GM21786 (cell line): Measurements from ENCODE around the gene LYPD6.

ENCODE experiments used
- ATAC-seq: cut with Tn5 transposase; IDR thresholded peaks from one replicate; pipeline ENCODE4 v1.9.1; 2021; ENCODE audit not compliant: unreplicated experiment

LYPD6 gene

GRCh38 chr2:149399934-149400615, 69.7 kb downstream of the LYPD6 start:
- no peak for ATAC-seq

- ATAC-seq = no peak
These were observed 70.6 kb downstream of the LYPD6 start for GRCh38 chr2:149400997-149401396.

GRCh38 chr2:149409506-149409905, 79.1 kb downstream of the LYPD6 start:
- ATAC-seq = no peak

DNA sequence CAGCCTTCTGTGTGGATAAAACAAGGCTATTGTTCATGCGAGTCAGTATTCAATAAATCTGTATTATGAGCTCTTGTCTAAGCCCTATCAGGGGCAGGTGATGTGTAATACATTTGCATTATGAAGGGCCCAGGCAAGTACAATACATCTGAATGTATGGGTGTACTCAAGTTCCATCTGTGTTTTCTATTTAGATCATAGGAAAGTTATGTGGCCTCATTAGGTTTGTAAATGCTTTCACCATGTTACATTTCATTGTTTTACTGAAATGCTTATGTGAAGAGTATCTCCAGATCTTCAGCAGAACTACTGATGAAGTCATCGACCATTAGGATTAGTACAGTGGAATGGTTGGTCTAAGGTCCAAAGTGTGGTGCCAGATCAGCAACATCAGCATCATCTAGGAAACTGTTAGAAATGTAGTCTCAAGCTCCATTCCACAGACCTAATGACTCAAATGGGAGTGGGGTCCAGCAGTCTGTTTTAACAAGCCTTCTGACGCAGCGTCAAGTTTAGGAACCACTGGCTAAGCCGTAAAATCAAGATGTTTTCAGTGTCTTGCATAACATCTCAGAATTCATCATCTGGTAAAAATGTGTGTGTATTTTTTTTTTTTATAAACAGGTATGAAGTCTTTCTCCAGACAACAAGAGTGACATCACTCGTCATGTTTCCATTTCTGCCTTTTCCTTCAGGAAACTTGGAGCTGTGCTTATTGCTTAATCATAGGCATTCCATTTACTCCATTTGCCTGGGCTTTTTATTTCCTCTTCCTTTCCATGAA, 80.5 kb downstream of the LYPD6 start:
- ATAC-seq = no peak

GRCh38 chr2:149413487-149413886, 83.1 kb downstream of the LYPD6 start:
- ATAC-seq = no peak

DNA sequence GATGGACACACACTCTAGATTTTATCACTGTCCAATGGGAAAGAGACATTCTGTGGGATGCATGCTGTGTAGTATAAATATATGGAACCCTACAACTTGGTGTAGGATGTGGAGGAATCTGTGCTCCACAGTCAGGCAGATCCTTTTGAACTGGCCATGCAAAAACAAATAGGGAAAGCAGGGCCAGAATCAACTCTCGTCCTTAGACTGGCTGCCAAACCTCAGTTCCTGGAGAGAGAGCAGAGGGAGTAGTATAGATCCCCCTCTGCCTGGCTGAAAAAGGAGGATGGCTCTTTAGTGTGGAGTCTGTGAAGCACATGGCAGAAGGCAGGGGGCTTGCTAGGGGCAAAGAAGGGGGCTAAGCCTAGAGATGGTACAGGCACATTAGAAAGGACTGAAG, 84.7 kb downstream of the LYPD6 start:
- ATAC-seq = no peak

DNA sequence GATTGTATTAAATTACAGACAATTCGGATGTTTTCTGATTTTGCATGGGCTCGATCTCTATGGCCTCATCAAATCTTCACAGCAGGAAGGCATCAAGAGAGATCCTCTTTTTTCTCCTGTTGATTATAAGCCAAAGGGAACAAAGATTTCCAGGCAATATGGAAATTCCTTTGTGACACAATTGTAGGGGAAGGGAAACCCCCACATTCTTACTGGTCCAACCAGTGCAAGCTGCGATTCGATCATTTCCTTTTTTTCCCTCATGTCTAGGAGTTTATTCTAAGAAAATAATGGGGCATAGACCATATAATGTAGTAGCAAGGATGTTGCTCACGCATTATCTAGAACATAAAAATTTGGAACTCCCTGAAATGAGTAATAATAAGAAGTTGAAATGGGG, 87.7 kb downstream of the LYPD6 start:
- no peak for ATAC-seq

GRCh38 chr2:149420053-149420963, 89.9 kb downstream of the LYPD6 start:
- ATAC-seq = no peak

DNA sequence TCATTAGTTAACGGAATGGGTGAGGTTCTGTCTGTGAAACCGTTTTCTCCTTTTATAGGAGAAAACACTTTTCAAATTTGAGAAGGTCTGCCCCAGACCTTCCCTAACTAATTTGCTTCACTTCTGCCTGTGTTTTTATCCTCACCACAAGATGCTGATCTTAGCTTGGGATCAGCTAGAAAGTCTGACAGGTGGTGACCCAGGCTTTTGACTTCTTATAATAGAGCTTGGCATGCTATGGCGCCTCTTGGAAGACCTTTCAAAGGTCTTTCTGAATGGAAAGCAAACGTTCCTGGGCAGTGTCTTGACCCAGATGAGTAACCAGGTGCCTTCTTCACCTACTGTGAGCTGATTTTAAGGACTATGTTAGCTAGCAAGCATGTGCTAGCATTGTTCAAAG, 91.4 kb downstream of the LYPD6 start:
- no peak for ATAC-seq

DNA sequence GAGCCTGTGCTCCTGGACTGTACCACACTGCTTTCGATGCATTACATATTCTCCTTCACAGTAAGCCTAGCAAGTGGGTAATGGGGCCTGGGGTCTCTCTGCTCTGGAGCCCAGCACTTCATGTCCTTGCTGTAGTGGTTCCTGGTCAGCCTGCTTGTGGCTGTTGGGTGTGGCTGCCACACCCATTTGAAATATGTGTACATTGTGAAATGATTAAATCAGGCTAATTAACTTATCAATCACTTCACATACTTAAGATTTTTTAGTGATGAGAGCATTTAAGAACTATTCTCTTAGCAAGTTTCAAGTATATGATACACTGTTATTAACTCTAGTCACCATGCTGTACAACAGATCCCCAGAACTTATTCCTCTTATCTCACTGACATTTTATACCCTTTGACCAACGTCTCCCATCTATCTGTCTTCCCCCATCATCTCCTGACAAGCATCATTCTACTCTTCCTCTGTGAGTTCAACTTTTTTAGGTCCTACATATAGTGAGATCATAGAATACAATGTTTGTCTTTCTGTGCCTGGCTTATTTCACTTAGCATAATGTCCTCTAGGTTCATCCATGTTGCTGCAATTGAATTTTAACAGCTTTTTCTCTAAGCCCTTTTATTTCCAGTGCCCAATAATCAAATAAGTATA, 92.1 kb downstream of the LYPD6 start:
- no peak for ATAC-seq

GRCh38 chr2:149422991-149423338, 92.6 kb downstream of the LYPD6 start:
- no peak for ATAC-seq

- ATAC-seq = no peak
These were observed 93.2 kb downstream of the LYPD6 start for GRCh38 chr2:149423630-149424029.

DNA sequence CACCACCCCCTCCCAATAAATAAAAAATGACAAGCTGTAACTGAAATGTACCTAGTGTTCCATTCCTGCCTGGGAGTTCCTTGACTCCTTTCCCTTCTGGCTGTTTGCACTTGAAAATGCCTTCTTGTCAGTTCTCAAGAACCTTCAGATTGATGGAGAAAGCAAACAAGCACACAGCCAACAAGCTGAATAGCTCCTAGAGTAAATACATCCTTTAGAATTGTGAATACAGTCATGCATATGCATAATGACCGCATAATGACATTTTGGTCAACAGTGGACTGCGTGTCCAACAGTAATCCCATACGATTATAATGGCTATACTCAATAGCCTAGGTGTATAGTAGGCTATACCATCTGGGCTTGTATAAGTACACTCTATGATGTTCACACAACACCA, 97.0 kb downstream of the LYPD6 start:
- ATAC-seq = no peak

GRCh38 chr2:149428783-149429182, 98.4 kb downstream of the LYPD6 start:
- no peak for ATAC-seq

DNA sequence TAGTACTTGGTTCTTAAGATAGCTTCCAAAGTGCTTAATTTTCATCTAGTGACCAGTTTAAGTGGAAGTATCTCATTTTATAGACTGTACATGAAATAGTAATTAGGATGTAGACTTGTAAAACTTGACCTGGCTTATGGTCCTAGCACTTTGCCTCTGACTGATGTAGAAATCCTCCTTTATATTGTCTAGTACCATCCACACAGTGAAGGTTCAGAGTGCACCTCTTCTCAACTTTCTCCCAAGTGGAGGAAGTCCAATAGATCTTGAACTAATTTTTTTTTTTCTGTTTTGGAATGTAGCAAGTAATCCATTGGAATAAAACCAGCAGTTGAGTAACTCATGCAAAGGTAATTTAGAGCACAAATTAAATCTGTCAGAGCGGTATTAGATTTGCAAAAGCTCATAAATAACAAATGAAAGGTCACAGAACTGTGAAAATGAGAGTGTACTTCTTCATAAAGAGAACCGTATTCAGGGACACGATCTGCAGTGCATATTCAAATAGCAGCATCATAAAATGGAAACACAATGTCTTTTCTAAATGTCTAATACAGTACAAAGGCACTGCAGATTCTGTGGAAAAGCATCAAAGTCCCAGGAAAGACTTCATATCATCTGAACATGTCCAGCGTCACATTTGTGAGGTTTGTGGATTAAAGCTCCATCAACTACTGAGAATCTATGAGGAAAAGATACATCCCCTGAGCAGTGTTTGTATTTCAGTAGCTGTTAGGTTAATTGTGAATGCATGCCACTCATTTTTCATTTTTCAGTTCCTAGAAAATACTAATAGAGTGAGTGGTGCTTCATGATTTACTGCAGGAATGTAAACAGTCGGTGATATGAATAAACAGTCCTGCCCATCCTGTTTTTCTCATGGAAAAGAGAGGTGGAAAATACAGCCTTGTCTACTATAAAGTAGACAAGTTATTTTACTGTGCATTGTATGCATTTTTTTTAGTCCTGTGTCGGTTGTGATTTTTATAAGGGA, 100.7 kb downstream of the LYPD6 start:
- ATAC-seq = no peak

DNA sequence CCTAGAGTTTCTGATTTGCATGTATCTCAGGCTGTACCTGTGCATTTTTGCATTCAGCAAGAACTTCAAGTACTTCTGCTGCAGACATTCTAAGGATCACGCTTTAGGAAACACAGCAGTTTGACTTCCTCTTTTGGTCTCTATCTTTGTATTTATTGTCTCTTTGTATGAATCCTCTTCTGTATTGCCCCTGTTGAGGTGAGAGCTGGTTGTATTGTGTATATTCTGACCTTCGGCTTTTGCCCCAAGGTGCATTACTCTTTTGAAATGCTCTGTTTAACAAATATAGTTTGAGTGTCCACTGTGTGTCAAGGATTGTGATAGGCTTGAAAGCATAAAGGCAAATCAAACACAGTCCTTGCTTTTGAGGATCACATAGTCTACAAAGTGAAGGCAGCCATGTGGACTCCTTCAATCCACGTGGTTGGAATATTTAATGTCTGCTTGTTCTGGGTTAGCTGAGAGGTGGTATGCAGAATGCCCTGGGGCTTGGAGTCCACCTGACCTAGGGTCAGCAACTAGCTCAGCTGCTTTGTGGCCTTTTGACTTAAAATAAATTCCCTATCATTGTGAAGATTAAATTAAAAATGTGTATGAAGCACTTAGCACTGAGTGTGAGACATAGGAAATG, 108.1 kb downstream of the LYPD6 start:
- ATAC-seq = no peak

DNA sequence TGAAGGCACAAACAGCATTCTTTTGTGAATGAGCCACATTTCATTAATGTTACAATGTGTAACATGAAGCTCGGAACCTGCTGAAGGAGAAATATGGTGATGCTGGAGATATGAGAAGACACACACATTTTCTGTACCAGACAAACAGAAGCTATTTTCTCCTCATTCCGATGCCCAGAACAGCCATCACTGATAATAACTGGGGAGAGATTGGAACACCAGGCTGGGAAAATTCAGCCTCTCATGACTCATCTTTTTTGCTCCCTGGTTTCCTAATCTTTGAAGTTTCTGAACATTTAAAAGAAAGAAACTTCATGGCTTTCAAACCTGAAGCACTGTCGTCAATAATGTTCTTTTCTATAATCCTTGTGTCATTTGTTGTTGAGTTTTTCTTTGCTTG, 110.9 kb downstream of the LYPD6 start:
- ATAC-seq = no peak

DNA sequence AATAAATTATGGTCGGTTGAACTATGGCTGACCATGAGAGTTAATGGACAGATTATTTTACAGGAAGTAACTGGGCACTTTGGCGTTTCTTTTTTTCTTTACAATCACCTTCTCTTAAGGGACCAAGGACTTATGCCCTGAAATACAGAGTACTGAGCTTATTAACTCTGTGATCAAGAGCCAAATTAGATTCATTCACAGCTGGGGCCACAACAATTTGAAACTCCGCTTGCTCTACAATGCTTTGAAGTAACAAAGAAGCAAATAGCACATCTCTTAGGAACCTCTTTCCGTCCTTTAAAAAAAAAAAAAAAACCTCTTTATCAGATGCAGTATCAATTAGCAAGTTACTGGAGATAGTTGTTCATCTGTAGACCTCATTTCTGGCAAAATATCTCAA, 112.0 kb downstream of the LYPD6 start:
- no peak for ATAC-seq

DNA sequence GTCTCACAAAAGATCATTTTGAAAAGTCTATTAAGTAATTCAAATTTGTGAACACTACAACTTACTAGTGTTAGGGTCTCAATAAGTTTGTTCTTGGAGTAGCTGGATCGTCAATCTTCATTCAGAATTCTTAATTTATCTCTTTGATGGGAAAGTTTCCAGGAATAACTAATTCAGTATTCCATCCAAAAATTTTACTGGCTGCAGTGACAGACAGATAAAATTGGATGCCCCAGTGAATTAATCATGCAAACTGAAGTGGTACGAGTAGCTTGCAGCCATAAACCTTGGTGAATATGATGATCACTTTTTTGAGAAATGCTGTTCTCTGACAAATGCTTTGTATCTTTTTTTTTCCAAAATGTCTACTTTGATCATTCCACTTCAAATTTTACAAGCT, 112.8 kb downstream of the LYPD6 start:
- ATAC-seq = no peak

DNA sequence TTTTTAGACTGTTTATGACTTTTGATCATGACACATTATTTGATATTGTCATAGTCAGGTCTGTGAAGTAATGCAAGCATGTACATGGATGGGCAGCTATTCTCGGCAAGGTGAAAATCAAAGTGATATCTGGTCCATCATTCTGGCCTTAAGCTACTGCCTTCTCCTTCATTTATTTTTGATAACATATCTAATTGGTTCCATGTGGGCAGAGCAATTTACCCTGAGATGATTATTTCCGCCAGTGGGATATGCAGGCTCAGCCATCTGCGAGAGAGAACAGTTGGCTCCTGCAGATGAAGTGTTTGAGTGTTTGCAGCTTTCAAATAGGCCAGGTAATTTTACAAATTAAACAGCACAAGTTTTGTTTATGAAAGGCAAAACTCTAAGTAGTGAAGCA, 116.4 kb downstream of the LYPD6 start:
- no peak for ATAC-seq
